Stimulated activated CD8-positive, alpha-beta memory T cell treated with anti-CD3 and anti-CD28 coated beads, Interleukin-4, amount 100 ng/mL, for 1 hour (primary cell): ENCODE results near the gene AMY2B.
"Not testable (repeated sequence)": the region's sequence is repeated elsewhere in the genome, so short reads cannot be mapped to it uniquely, and the experiment has no call there.

Experiments
- DNase-seq, 2 donors: peaks; one replicate each; pipeline ENCODE4 v3.0.0-alpha.2; 2020; ENCODE audit warnings: low read depth in 2 of 2, low spot score in 1 of 2

The AMY2B gene

GRCh38 chr1:103571289-103571688 is at the start of gene AMY2B:
TSS of gene AMY2B (plus strand) at chr1:103571589. CDS start at chr1:103571603, 14 bp downstream.
- not testable (repeated sequence) for DNase-seq

- no peak for DNase-seq
Observed at GRCh38 chr1:103523346-103523745, 48.0 kb upstream of the AMY2B start.

- DNase-seq = no peak
Observed at GRCh38 chr1:103525114-103525606, 46.2 kb upstream of the AMY2B start.

GRCh38 chr1:103525607-103526507 is 45.5 kb upstream of the AMY2B start, which contains the start of gene RNPC3:
TSS of gene RNPC3 (plus strand) at chr1:103525699. CDS start at chr1:103526071, 372 bp downstream.
- peak; percentile 80 for DNase-seq

- DNase-seq = no peak
Observed at GRCh38 chr1:103527331-103527730, 44.1 kb upstream of the AMY2B start.

GRCh38 chr1:103529746-103530145 is 41.6 kb upstream of the AMY2B start:
- no peak for DNase-seq

- DNase-seq = no peak
Observed at GRCh38 chr1:103538226-103538625, 33.2 kb upstream of the AMY2B start.

GRCh38 chr1:103541431-103541830 is 30.0 kb upstream of the AMY2B start:
- DNase-seq = no peak

GRCh38 chr1:103546496-103546895 is 24.9 kb upstream of the AMY2B start:
- DNase-seq = no peak

GRCh38 chr1:103547840-103548239 is 23.5 kb upstream of the AMY2B start:
- DNase-seq = no peak

- DNase-seq = no peak
Observed at GRCh38 chr1:103560427-103560826, 11.0 kb upstream of the AMY2B start.

GRCh38 chr1:103561124-103561523 is 10.3 kb upstream of the AMY2B start:
- DNase-seq = not testable (repeated sequence)

GRCh38 chr1:103561643-103562395 is 9.6 kb upstream of the AMY2B start:
- no peak for DNase-seq

GRCh38 chr1:103563056-103563455 is 8.3 kb upstream of the AMY2B start:
- DNase-seq = no peak

- no peak for DNase-seq
Observed at GRCh38 chr1:103569493-103569892, 1.9 kb upstream of the AMY2B start.

- no peak for DNase-seq
Observed at GRCh38 chr1:103576065-103576464, 4.7 kb downstream of the AMY2B start.

GRCh38 chr1:103576784-103577183 is 5.4 kb downstream of the AMY2B start:
- DNase-seq = not testable (repeated sequence)

- DNase-seq = no peak
Observed at GRCh38 chr1:103582464-103582863, 11.1 kb downstream of the AMY2B start.

GRCh38 chr1:103583887-103584286 is 12.5 kb downstream of the AMY2B start:
- no peak for DNase-seq

GRCh38 chr1:103584537-103584936 is 13.1 kb downstream of the AMY2B start:
- DNase-seq = no peak

GRCh38 chr1:103602740-103603139 is 31.4 kb downstream of the AMY2B start:
- not testable (repeated sequence) for DNase-seq

- DNase-seq = no peak
Observed at GRCh38 chr1:103616362-103616761, 45.0 kb downstream of the AMY2B start.
